ENCODE results near the gene SEC24B.

DNA sequence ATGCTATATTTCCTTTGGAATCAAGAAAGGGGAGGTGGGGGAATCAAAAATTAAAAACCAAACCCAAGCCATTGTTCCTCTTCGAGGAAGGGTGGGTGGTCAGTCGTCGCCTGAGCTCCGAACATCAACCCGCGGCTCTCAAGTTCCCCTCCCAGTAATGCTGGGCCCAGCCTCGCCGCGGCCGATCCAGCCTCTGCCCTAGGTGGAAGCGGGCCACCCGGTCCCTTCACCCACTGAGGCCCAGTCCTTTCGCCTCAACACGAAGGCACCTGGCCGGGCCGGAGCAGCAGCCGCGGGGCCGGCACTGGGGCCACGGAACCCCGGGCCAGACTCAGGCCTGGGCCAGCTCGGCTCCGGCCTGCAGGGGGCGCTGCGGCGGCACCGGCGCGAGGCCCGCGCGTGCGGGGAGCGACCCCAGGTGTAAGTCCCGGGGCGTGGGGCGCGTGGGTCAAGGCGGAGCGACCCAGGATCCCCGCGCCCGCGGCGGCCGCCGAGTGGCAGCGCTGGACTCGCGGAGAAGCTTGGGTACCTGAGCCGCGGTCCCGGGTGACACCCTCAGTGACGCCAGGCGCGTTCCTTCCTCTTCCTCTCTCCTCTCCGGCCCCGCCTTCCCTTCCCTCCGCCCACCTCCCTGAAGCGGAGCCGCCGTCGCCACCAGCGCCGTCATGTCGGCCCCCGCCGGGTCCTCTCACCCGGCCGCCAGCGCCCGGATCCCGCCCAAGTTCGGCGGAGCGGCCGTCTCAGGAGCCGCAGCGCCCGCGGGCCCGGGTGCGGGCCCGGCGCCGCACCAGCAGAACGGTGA, at the start of gene SEC24B:
- TF ChIP-seq CTCF (conservative IDR thresholded peaks at IDR 0.05; ENCODE audit: low read depth in 2 of 2), result peak; percentile 61 to 77
- TF ChIP-seq, protein P1, sequence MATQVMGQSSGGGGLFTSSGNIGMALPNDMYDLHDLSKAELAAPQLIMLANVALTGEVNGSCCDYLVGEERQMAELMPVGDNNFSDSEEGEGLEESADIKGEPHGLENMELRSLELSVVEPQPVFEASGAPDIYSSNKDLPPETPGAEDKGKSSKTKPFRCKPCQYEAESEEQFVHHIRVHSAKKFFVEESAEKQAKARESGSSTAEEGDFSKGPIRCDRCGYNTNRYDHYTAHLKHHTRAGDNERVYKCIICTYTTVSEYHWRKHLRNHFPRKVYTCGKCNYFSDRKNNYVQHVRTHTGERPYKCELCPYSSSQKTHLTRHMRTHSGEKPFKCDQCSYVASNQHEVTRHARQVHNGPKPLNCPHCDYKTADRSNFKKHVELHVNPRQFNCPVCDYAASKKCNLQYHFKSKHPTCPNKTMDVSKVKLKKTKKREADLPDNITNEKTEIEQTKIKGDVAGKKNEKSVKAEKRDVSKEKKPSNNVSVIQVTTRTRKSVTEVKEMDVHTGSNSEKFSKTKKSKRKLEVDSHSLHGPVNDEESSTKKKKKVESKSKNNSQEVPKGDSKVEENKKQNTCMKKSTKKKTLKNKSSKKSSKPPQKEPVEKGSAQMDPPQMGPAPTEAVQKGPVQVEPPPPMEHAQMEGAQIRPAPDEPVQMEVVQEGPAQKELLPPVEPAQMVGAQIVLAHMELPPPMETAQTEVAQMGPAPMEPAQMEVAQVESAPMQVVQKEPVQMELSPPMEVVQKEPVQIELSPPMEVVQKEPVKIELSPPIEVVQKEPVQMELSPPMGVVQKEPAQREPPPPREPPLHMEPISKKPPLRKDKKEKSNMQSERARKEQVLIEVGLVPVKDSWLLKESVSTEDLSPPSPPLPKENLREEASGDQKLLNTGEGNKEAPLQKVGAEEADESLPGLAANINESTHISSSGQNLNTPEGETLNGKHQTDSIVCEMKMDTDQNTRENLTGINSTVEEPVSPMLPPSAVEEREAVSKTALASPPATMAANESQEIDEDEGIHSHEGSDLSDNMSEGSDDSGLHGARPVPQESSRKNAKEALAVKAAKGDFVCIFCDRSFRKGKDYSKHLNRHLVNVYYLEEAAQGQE (IDR thresholded peaks at IDR 0.05; ENCODE audit: unreplicated experiment), result no peak
- no peak for TF ChIP-seq EZH2 (IDR thresholded peaks at IDR 0.05; ENCODE audit: low read depth, unreplicated experiment)
- TF ChIP-seq EZH2phosphoT487 (IDR thresholded peaks at IDR 0.05; ENCODE audit: unreplicated experiment), result no peak
- peak; percentile 64 for TF ChIP-seq POLR2AphosphoS5 (IDR thresholded peaks at IDR 0.05; ENCODE audit: low read depth)
- TF ChIP-seq, protein P2, sequence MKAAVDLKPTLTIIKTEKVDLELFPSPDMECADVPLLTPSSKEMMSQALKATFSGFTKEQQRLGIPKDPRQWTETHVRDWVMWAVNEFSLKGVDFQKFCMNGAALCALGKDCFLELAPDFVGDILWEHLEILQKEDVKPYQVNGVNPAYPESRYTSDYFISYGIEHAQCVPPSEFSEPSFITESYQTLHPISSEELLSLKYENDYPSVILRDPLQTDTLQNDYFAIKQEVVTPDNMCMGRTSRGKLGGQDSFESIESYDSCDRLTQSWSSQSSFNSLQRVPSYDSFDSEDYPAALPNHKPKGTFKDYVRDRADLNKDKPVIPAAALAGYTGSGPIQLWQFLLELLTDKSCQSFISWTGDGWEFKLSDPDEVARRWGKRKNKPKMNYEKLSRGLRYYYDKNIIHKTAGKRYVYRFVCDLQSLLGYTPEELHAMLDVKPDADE (IDR thresholded peaks at IDR 0.05), result no peak
- TF ChIP-seq ZNF114 (CRISPR knock-in tag; IDR thresholded peaks at IDR 0.05), result no peak
- TF ChIP-seq STAT1 (IDR thresholded peaks at IDR 0.05; ENCODE audit: unreplicated experiment), result no peak
- TF ChIP-seq NANOG (IDR thresholded peaks at IDR 0.05; ENCODE audit: borderline replicate concordance), result no peak
- TF ChIP-seq, protein P3, sequence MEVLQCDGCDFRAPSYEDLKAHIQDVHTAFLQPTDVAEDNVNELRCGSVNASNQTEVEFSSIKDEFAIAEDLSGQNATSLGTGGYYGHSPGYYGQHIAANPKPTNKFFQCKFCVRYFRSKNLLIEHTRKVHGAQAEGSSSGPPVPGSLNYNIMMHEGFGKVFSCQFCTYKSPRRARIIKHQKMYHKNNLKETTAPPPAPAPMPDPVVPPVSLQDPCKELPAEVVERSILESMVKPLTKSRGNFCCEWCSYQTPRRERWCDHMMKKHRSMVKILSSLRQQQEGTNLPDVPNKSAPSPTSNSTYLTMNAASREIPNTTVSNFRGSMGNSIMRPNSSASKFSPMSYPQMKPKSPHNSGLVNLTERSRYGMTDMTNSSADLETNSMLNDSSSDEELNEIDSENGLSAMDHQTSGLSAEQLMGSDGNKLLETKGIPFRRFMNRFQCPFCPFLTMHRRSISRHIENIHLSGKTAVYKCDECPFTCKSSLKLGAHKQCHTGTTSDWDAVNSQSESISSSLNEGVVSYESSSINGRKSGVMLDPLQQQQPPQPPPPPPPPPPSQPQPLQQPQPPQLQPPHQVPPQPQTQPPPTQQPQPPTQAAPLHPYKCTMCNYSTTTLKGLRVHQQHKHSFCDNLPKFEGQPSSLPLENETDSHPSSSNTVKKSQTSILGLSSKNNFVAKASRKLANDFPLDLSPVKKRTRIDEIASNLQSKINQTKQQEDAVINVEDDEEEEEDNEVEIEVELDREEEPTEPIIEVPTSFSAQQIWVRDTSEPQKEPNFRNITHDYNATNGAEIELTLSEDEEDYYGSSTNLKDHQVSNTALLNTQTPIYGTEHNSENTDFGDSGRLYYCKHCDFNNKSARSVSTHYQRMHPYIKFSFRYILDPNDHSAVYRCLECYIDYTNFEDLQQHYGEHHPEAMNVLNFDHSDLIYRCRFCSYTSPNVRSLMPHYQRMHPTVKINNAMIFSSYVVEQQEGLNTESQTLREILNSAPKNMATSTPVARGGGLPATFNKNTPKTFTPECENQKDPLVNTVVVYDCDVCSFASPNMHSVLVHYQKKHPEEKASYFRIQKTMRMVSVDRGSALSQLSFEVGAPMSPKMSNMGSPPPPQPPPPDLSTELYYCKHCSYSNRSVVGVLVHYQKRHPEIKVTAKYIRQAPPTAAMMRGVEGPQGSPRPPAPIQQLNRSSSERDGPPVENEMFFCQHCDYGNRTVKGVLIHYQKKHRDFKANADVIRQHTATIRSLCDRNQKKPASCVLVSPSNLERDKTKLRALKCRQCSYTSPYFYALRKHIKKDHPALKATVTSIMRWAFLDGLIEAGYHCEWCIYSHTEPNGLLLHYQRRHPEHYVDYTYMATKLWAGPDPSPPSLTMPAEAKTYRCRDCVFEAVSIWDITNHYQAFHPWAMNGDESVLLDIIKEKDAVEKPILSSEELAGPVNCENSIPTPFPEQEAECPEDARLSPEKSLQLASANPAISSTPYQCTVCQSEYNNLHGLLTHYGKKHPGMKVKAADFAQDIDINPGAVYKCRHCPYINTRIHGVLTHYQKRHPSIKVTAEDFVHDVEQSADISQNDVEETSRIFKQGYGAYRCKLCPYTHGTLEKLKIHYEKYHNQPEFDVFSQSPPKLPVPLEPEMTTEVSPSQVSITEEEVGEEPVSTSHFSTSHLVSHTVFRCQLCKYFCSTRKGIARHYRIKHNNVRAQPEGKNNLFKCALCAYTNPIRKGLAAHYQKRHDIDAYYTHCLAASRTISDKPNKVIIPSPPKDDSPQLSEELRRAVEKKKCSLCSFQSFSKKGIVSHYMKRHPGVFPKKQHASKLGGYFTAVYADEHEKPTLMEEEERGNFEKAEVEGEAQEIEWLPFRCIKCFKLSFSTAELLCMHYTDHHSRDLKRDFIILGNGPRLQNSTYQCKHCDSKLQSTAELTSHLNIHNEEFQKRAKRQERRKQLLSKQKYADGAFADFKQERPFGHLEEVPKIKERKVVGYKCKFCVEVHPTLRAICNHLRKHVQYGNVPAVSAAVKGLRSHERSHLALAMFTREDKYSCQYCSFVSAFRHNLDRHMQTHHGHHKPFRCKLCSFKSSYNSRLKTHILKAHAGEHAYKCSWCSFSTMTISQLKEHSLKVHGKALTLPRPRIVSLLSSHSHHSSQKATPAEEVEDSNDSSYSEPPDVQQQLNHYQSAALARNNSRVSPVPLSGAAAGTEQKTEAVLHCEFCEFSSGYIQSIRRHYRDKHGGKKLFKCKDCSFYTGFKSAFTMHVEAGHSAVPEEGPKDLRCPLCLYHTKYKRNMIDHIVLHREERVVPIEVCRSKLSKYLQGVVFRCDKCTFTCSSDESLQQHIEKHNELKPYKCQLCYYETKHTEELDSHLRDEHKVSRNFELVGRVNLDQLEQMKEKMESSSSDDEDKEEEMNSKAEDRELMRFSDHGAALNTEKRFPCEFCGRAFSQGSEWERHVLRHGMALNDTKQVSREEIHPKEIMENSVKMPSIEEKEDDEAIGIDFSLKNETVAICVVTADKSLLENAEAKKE (CRISPR knock-in tag; IDR thresholded peaks at IDR 0.05), result no peak
- TF ChIP-seq CREB1 (CRISPR knock-in tag; IDR thresholded peaks at IDR 0.05; ENCODE audit: low read depth), result peak; percentile 63
- TF ChIP-seq ZNF331 (CRISPR knock-in tag; IDR thresholded peaks at IDR 0.05; ENCODE audit: low read depth), result no peak

Measured in GM23338 (cell line).